ENCODE results near the gene UNC13D. TPM values are rescaled to one million over a fixed set of nuclear protein-coding genes. Genes with fewer than 3 reads are reported as not detected.
"Not testable (repeated sequence)": the region's sequence is repeated elsewhere in the genome, so short reads cannot be mapped to it uniquely, and the experiment has no call there.

UNC13D gene
- total RNA-seq, 1 donor from 2014 or later = 12.8 TPM

DNA sequence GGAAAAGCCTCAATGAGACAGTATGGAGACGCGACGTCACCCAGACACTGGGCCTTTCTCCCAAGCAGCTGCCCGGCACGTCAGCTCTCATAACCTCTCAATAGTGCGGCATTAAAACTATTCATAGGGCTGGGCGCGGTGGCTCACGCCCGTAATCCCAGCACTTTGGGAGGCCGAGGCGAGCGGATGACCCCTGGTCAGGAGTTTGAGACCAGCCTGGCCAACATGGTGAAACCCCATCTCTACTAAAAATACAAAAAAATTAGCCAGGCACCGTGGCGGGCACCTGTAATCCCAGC, 7.4 kb upstream of the UNC13D start:
- DNase-seq (ENCODE audit: low spot score) = not testable (repeated sequence)

- DNase-seq (ENCODE audit: low spot score) = no peak
Measured at GRCh38 chr17:75850928-75851692, 6.9 kb upstream of the UNC13D start.

- DNase-seq (ENCODE audit: low spot score) = no peak
Measured at GRCh38 chr17:75849724-75850123, 5.5 kb upstream of the UNC13D start.

DNA sequence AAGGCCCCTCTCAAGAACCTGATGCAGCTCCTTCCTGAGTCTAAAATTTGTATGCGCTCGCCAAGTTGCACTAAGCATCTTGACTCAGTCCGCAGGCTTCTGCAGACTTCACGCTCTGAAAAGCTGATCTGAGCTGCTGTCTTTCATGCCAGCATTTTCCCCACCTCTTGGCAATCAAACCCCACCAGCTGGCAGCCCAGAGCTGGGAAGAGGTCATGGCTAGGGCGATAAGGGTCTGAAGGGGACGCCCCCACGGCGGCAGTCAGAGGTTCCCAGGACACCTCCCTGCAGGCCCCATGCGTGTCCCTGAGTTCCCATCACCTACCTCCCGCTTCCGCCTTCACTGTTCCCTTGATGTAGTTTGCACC, 5.1 kb upstream of the UNC13D start:
- no peak for DNase-seq (ENCODE audit: low spot score)

GRCh38 chr17:75848523-75849278, 4.5 kb upstream of the UNC13D start:
- DNase-seq (ENCODE audit: low spot score) = no peak

DNA sequence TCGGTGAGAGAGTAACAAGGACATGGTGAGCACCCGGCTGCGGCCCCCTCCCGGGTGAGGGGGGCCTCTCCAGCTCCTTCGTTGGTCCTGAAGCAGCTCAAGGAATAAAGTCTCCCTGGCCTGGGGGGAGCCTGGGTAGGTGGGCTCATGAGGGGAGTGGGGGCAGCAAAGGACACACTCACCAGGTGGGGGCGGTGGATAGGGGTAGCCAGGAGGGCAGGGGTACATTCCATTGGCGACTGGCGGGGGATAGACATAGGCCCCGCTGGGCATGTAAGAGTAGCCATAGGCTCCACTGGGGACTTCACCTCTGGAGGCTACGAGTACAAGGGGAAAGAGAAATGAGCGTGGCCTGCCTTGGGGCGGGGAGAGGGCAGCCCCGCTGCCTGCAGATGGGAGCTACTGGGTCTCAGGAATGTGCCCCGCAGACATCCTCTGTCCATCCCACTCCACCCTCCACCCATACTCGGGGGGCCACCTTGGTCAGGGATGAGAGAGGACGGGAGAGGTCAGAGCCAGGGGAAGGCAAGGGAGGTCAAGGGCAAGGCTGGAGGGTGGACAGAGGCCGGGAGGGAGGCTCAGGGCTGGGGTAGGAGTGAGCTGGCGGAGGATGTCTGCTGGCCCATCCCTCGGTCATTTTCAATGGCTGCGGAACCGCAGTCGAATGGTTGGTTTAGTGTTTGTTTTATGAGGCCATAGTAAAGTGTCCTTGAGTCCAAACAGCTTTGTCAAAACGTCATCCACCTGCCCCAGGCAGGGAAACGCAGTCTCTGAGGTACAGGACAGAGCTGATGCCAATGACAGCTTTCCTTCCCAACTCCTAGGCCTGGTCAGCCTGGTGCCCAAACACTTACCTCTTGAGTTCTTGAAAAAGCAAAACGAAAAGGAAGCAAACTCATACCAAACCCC, 3.7 kb upstream of the UNC13D start:
- DNase-seq (ENCODE audit: low spot score) = no peak

GRCh38 chr17:75846692-75847613, 2.7 kb upstream of the UNC13D start:
- no peak for DNase-seq (ENCODE audit: low spot score)

- no peak for DNase-seq (ENCODE audit: low spot score)
Measured at GRCh38 chr17:75845933-75846691, 1.9 kb upstream of the UNC13D start.

- no peak for DNase-seq (ENCODE audit: low spot score)
Measured at GRCh38 chr17:75845058-75845711, 981 bp upstream of the UNC13D start.

GRCh38 chr17:75844530-75845057, 390 bp upstream of the UNC13D start:
- peak; percentile 89 for DNase-seq (ENCODE audit: low spot score)

- no peak for DNase-seq (ENCODE audit: low spot score)
Measured at GRCh38 chr17:75842963-75843576, 1.1 kb downstream of the UNC13D start.

GRCh38 chr17:75842411-75842810, 1.8 kb downstream of the UNC13D start:
- no peak for DNase-seq (ENCODE audit: low spot score)

- no peak for DNase-seq (ENCODE audit: low spot score)
Measured at GRCh38 chr17:75840799-75841164, 3.4 kb downstream of the UNC13D start.

- DNase-seq (ENCODE audit: low spot score) = no peak
Measured at GRCh38 chr17:75839942-75840798, 4.0 kb downstream of the UNC13D start.

- no peak for DNase-seq (ENCODE audit: low spot score)
Measured at GRCh38 chr17:75838410-75838809, 5.8 kb downstream of the UNC13D start.

- no peak for DNase-seq (ENCODE audit: low spot score)
Measured at GRCh38 chr17:75837899-75838298, 6.3 kb downstream of the UNC13D start.

DNA sequence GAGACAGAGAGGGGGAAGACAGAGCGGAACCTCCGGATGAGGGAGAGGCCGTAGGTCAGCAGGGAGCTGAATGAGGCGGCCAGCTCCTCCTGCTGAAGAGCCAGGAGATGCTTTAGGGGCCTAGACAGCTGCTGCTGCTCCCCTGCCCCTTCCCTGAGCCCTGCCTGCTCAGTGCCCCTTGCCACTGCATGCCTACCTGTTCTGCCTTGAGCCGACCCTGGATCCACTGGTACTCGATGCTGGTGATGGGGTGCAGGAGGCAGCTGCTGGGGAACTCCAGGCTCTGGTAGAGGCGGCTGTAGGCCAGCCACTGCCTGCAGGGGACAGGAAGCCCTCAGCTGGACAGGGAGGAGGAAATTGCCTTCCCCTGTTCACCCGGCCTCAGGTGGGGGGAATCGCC, 7.6 kb downstream of the UNC13D start:
- no peak for DNase-seq (ENCODE audit: low spot score)

DNA sequence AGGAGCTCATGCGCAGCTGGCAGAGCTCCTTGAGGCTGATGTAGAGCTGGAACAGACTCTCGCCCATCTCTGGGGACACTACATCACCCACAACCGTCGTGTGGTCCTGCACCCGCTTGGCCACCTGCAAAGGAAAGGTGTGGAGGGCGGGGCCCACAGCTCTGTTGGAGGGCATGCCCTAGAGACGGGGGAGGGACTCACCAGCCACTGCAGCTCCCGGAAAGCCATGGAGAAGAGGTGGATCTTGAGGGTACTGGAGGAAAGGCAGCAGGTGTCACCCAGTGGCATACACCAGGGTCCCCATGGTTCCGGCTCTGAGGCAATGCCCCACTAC, 8.6 kb downstream of the UNC13D start:
- DNase-seq (ENCODE audit: low spot score) = no peak
